Measurements from ENCODE around the gene SCRN1. TPM values are rescaled to one million over a fixed set of nuclear protein-coding genes. Genes with fewer than 3 reads are reported as not detected.

SCRN1 gene
- total RNA-seq, 4 donors from 2014 or later = 26.6 to 38.5 (median 32.9) TPM

DNA sequence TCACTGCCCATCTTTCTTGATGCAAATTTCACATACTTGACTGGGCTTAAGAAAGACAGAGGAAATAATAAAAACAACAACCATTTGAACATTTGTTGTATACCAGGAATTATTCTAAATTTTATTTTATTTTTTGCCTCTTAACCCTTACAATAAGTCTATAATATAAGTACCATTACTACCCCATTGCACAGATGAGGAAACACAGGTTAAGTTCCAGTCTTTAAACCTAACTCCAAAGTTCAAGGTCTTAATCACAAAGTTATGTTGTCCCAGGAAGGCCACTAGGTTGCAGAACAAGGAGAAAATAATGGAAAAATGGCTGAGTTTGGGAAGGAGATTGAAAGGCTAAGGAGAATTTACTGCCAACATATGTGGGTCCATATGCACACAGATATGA is 33.4 kb upstream of the SCRN1 start:
- peaks cover 16% of the 10 kb centered on the region in 2 donors for H3K4me1 ChIP-seq
- DNase-seq = no peak
- no peak overlapping the region for H3K27ac ChIP-seq
- H3K9me3 ChIP-seq = no peaks in the 10 kb centered on the region
- no peaks in the 10 kb centered on the region for H3K27me3 ChIP-seq
- no peaks in the 10 kb centered on the region for H3K36me3 ChIP-seq
- TF ChIP-seq CTCF (IDR thresholded peaks at IDR 0.05) (no peak), POLR2A (IDR thresholded peaks at IDR 0.05) (no peak)
- H3K4me3 ChIP-seq (replicated peaks in 1 of 3) = no peak overlapping the region
- intact Hi-C loops (cut with DNase I) = loop anchor here (10.0 kb wide), 1 partner anchor 112 kb away; the partner anchor contains the start of gene MTURN

- TF ChIP-seq CTCF (IDR thresholded peaks at IDR 0.05) (no peak), POLR2A (IDR thresholded peaks at IDR 0.05) (no peak)
- H3K27me3 ChIP-seq = no peaks in the 10 kb centered on the region
- no peak for DNase-seq
- H3K36me3 ChIP-seq = no peaks in the 10 kb centered on the region
- H3K9me3 ChIP-seq = no peaks in the 10 kb centered on the region
- no peak overlapping the region for H3K4me3 ChIP-seq (replicated peaks in 1 of 3)
- H3K4me1 ChIP-seq = peaks cover 4 to 11% of the 10 kb centered on the region in 2 donors
- 81 to 82% methylated on average over 1 of the region's 1 CpG for WGBS, 2 donors
- H3K27ac ChIP-seq = no peak overlapping the region
- intact Hi-C loops (cut with DNase I) = loop anchor here (10.0 kb wide), 1 partner anchor 114 kb away; the partner anchor contains the start of gene MTURN
Observed at GRCh38 chr7:30020535-30020934, 30.9 kb upstream of the SCRN1 start.

DNA sequence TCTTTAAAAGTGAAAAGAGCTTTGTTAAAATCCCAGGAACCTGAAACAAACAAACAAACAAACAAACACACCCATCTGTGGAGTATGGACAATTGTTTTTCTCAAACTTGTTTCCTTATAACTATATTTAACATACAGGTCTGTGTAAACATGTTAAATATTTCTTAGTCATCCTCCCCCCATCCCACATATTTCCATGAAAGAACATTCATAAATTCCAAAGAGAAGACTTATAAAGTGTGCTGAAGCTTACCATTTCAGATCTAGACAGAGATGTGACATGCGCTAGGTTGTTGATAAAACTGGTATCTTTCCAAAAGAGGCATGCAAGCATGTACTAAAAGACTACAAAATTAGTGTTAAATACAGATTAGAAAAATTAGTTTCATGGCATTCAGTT is 30.4 kb upstream of the SCRN1 start:
- 98 to 100% methylated on average over 1 of the region's 1 CpG for WGBS, 2 donors

DNA sequence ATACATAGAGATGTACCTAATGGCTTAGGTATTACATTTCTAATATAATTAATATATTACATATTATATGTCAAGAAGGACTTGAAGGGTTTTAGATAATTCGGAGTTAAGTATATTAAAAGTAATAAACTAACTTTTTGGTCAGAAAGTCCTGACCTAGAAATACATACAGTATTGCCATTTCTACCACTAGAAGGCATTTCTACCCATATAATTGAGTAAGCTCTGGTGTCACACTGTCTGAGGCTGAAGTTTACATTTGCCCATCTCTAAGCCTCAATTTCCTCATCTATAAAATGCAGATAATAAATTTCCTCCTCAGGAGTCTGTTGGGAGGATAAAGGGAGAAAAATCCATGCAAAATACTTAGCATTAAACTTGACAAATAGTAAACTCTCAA is 29.8 kb upstream of the SCRN1 start:
- Histone ChIP-seq H3K4me3 (replicated peaks in 1 of 3) (no peak overlapping the region), H3K4me1 (no peaks in the 10 kb centered on the region), H3K9me3 (no peaks in the 10 kb centered on the region), H3K27ac (no peak overlapping the region), H3K27me3 (no peaks in the 10 kb centered on the region), H3K36me3 (no peaks in the 10 kb centered on the region)
- WGBS, 2 donors = 92 to 93% methylated on average over 1 of the region's 1 CpG
- intact Hi-C loops (cut with DNase I) = no loop called here
- DNase-seq = no peak
- TF ChIP-seq POLR2A (IDR thresholded peaks at IDR 0.05) = no peak
- TF ChIP-seq CTCF (IDR thresholded peaks at IDR 0.05) = no peak

More for the DNA sequence above, 30.4 kb upstream of the SCRN1 start:
- Histone ChIP-seq H3K27me3 (no peaks in the 10 kb centered on the region), H3K27ac (no peak overlapping the region), H3K4me1 (peaks cover 0 to 6% of the 10 kb centered on the region in 2 donors), H3K36me3 (no peaks in the 10 kb centered on the region), H3K4me3 (replicated peaks in 1 of 3) (no peak overlapping the region), H3K9me3 (no peaks in the 10 kb centered on the region)
- DNase-seq = no peak
- TF ChIP-seq CTCF (IDR thresholded peaks at IDR 0.05) = no peak
- TF ChIP-seq POLR2A (IDR thresholded peaks at IDR 0.05) = no peak
- intact Hi-C loops (cut with DNase I) = loop anchor here (10.0 kb wide), 1 partner anchor 115 kb away; the partner anchor contains the start of gene MTURN

DNA sequence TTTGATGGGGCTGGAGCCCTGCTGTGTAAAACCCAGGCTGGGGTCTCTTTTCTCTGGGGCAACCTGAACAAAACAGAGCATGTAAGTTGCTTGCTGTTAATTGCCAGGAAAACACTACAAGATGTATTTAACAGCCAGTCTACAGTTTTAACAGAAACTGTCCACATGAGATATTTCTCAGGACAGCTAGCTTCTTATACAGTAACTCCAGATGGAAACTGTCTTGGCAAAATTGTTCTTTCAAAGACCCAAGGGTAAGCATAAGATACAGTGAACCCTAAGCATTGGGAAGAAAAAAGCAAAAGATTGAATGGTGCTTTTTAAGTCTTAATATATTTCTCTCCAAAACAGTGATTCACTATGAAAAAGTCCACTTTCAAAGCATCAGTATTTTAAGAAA is 28.9 kb upstream of the SCRN1 start:
- no peak for TF ChIP-seq CTCF (IDR thresholded peaks at IDR 0.05)
- no peak for TF ChIP-seq POLR2A (IDR thresholded peaks at IDR 0.05)
- H3K27me3 ChIP-seq = no peaks in the 10 kb centered on the region
- no peaks in the 10 kb centered on the region for H3K9me3 ChIP-seq
- H3K4me1 ChIP-seq = no peaks in the 10 kb centered on the region
- DNase-seq = no peak
- intact Hi-C loops (cut with DNase I) = no loop called here
- peaks cover 0 to 5% of the 10 kb centered on the region in 2 donors for H3K36me3 ChIP-seq
- H3K27ac ChIP-seq = no peak overlapping the region
- H3K4me3 ChIP-seq (replicated peaks in 1 of 3) = no peak overlapping the region

Measured in thyroid gland (tissue), 4 donors.